Neuron (in vitro differentiated cells): Measurements from ENCODE around the gene DPH3.

Experiments used
- H2AFZ ChIP-seq: one replicate; pipeline ENCODE4 v1.6.1; 2013; ENCODE audit warnings: low read depth, mild to moderate bottlenecking, inconsistent platforms, low read length, moderate library complexity
- H3K27me3 ChIP-seq: one replicate; pipeline ENCODE4 v1.6.1; 2013; ENCODE audit warnings: low read length; ENCODE audit not compliant: insufficient read depth
- H3K36me3 ChIP-seq: one replicate; pipeline ENCODE4 v1.6.1; 2013; ENCODE audit warnings: low read length; ENCODE audit not compliant: insufficient read depth
- H3K4me1 ChIP-seq: one replicate; pipeline ENCODE4 v1.6.1; 2013; ENCODE audit warnings: low read length; ENCODE audit not compliant: insufficient read depth
- H3K4me3 ChIP-seq: 2 replicates; pipeline ENCODE4 v1.5.1; 2013; ENCODE audit warnings: mild to moderate bottlenecking, low read length, moderate library complexity
- H3K9me3 ChIP-seq: one replicate; pipeline ENCODE4 v1.6.1; 2013; ENCODE audit warnings: low read length

Gene DPH3

DNA sequence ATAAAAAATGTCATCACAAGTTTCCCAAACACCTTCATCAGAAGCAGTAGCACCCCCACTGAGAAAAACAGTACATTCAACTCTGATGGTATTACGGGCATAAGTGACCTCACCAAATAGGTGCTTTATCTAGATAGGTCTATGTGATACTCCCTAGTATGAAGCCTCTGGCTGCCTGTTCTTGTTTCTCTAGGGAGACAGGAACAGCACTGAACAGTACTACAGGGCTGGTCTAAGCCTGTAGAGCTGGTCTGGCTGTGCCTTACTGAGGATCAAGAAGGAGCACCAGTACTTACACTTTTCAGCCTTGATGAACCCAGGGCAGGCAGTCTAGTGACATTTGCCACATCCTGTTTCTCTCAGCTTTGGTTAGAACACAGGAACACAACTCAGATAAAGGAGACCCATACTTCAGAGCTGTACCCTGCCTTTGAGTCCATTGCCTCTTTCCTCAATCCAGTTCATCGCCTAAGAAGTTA, 36.2 kb upstream of the DPH3 start:
- H3K4me3 ChIP-seq = no peak overlapping the region
- no peaks in the 10 kb centered on the region for H3K4me1 ChIP-seq
- H3K36me3 ChIP-seq = peaks cover 43% of the 10 kb centered on the region
- H3K27me3 ChIP-seq = no peaks in the 10 kb centered on the region
- no peak overlapping the region for H2AFZ ChIP-seq
- peaks cover 7% of the 10 kb centered on the region for H3K9me3 ChIP-seq

DNA sequence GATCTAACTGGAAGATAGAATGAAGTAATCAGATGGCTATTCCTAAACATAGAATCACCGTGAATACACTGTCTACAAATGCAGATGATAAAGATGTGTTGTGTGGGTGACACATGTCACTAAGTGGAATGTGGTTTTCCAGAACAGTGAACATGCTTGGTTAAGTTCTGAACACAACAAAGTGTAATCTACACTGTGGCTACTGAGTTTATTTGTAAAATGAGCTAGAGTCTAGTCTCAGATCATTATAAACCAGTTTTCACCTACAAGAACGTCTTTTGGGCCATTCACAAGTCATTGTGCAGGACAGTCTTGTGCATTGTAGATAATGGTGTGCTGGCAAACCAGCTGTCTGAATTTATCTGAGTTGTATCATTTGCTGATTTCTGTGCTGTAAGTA, 35.6 kb upstream of the DPH3 start:
- no peaks in the 10 kb centered on the region for H3K27me3 ChIP-seq
- H3K9me3 ChIP-seq = peaks cover 8% of the 10 kb centered on the region
- H3K4me3 ChIP-seq = no peak overlapping the region
- no peak overlapping the region for H2AFZ ChIP-seq
- no peaks in the 10 kb centered on the region for H3K4me1 ChIP-seq
- peaks cover 49% of the 10 kb centered on the region for H3K36me3 ChIP-seq

DNA sequence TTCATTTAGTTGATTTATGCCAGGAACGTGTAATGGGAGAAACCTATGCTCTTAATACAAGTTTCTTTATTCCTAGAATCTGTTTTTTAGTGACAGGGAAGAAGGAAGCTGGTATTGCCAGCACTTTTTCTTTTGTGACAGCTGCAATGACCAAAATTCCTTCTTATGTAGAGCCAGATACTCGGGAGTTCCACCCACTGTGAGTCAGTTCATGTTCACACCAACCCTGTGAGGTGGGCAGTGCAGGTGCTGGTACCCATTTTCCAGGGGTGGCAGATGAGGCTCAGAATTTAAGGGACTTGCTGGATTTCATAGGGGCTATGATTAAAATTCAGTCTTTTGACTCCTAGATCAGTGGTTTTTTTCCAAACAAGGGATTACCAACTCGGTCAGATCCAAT, 35.0 kb upstream of the DPH3 start:
- Histone ChIP-seq H3K9me3 (peaks cover 10% of the 10 kb centered on the region), H3K27me3 (no peaks in the 10 kb centered on the region), H3K4me3 (no peak overlapping the region), H2AFZ (no peak overlapping the region), H3K36me3 (peaks cover 53% of the 10 kb centered on the region), H3K4me1 (no peaks in the 10 kb centered on the region)

DNA sequence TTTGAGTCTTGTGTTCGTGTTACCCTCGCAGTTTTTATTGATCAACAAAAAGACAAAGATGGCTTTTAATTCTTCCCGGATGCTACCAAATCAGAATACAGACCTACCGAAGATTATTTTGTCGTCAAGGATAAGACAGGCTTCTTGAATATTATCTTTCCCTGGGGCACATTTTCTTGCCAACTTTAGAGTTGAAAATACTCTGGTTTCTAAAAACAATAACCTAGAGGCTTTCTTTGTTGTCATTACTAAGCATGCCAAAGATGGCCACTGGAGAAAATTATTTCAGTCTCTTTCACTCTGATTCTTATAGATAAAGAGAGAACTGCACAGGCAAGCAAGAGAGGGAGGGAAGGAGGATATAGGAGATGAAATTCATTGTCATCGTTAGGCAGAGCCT, 34.1 kb upstream of the DPH3 start:
- Histone ChIP-seq H3K9me3 (peaks cover 11% of the 10 kb centered on the region), H3K27me3 (no peaks in the 10 kb centered on the region), H3K4me3 (no peak overlapping the region), H3K4me1 (no peaks in the 10 kb centered on the region), H3K36me3 (peaks cover 48% of the 10 kb centered on the region), H2AFZ (no peak overlapping the region)

DNA sequence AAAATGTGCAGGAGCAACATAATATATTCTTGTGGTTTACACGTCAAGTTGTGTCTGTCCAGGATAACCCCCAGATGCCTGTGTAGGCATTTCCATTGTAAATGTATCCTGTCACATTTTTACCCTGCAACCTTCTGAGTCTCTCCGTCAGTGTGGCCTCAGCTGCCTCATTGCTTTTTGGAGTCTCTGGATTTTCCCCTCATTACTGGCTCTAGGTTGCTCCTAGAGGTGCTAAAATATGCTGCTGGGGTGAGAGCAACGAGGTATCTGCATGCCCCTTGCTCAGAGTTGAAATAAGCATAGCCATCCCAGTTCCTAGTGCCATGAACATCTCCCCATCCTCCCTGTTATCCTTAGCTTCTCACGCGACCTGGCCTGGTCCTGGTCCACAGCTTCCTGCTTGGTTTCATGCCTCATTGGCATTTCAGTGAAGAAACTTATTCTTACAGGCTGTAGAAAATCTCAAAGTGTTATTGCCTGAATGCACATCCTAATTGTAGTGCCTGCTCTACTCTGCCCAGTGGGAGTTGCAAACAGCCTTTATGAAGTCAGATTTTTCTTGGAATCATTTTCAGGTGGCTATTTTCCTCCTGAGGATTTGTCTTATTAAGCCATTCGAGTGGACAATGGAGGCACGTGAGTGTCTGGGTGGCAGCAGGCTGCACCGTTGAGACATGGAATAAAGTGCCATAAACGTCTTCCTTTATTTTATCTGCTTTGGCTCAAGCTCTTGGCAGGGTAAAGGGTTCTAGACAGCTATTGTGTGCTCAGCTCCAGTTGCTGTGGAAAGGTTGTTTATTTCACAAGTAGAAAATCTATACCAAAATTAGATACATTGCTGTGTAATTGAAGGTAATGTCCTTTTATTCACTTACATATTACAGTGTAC, 33.5 kb upstream of the DPH3 start:
- Histone ChIP-seq H2AFZ (no peak overlapping the region), H3K27me3 (no peaks in the 10 kb centered on the region), H3K4me3 (no peak overlapping the region), H3K9me3 (peaks cover 14% of the 10 kb centered on the region), H3K36me3 (peaks cover 44% of the 10 kb centered on the region), H3K4me1 (no peaks in the 10 kb centered on the region)

DNA sequence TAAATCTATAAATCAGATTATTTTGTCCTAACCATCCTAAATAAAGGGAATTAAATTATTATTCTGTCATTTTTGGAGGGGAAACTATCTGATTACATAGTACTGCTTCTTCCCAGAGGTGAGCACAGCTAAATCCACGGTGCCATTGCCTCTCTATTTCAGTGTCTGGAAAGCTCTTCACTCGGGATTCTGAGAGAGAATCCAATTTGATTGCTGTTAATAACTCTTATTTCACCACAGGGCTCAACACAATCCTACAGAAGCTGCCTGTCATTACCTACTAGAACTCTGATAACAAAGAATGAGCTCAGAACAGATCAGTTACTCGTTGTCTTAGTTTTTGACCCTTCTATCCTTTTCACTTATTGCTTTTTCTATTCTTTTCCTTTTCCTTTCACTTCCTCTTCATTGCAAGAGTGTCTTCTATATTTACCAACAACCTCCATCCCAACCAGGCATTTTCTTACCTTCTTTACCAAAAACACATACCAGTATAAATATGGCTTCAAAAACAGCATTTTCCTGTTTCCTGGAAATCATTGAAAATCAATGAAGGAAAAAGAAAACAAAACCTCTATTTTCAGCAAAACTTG, 30.7 kb upstream of the DPH3 start:
- Histone ChIP-seq H3K4me1 (no peaks in the 10 kb centered on the region), H3K27me3 (no peaks in the 10 kb centered on the region), H3K36me3 (peaks cover 30% of the 10 kb centered on the region), H3K9me3 (peaks cover 14% of the 10 kb centered on the region), H3K4me3 (no peak overlapping the region), H2AFZ (no peak overlapping the region)

DNA sequence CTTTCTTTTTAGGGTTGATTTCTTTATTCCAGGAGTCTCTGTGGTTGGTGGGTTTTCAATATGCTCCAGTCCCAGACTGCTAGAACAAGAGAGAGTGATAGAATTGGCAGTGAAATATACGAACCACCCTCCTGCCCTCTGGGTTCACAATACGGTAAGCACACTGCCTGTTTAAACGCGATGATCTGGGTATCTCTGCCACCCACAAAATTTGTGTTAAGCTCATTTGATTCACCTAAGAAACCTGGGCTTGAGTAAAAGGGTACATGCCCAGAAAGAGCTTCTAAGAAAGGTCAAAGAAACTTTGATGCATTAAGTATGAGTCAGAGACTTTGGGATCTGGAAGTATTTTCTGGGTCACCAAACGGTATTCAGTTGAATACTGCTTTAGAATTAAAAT, 30.1 kb upstream of the DPH3 start:
- no peak overlapping the region for H3K4me3 ChIP-seq
- no peaks in the 10 kb centered on the region for H3K27me3 ChIP-seq
- peaks cover 14% of the 10 kb centered on the region for H3K9me3 ChIP-seq
- H3K36me3 ChIP-seq = peaks cover 30% of the 10 kb centered on the region
- no peaks in the 10 kb centered on the region for H3K4me1 ChIP-seq
- H2AFZ ChIP-seq = no peak overlapping the region

DNA sequence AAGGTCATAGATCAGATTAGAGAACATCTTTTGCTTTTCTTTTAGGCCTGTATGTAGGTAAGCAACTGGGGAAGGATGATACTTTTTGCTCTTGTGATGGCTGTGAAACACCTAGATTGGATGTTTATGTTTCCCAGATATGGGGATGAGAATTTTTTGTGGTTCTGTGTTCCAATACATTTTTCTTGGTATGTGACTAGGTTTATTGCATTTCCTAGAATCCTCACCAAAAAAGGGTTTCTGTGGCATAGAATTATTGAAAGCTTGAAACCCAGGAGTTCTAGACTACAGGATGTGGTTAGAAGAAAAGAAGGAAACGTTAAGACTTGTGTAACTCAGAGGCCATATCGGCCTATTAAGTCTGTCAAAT, 26.1 kb upstream of the DPH3 start:
- no peaks in the 10 kb centered on the region for H3K27me3 ChIP-seq

DNA sequence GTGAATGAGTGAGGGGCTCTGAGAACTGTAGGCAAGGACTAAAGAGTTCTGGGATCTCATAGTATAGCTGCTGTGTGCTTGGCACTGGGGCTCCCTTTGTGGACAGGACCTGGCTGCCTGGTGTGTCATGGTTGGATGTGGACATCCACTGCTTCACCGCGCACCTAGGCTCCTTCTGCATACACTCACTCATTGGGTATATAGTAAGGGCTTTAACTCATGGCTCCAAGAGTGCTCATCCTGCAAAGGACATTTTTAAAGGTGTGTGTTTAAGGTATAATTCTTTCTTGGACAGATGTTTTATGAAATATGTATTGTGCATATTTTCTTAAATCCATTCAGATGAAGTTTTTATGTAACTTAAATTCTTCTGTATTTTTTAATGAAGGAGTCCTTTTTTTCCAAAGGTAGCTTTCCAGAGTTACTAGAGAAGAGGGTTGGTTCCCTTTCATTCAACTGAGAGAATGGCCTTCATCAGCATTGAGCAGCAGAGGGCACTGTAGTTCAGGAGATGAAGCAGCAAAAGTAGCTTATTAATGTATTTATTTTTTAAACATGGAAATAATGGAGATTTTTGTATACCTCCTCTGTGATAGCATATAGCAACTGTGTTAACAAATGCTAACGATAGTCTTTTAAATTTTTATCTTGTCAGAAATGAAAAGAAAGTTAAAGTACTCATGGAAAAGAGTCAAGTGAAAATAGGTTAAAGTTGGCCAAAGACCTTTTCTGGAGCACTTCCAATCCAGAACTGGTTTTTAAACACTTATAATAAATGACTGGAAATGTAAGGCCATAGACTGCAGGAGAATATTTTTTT, 25.5 kb upstream of the DPH3 start:
- Histone ChIP-seq H2AFZ (no peak overlapping the region), H3K4me1 (no peaks in the 10 kb centered on the region), H3K9me3 (peaks cover 6% of the 10 kb centered on the region), H3K36me3 (peaks cover 4% of the 10 kb centered on the region), H3K4me3 (no peak overlapping the region), H3K27me3 (no peaks in the 10 kb centered on the region)

More for the DNA sequence above, 26.1 kb upstream of the DPH3 start:
- Histone ChIP-seq H3K36me3 (peaks cover 9% of the 10 kb centered on the region), H3K4me3 (no peak overlapping the region), H3K4me1 (no peaks in the 10 kb centered on the region), H3K9me3 (peaks cover 6% of the 10 kb centered on the region), H2AFZ (no peak overlapping the region)

DNA sequence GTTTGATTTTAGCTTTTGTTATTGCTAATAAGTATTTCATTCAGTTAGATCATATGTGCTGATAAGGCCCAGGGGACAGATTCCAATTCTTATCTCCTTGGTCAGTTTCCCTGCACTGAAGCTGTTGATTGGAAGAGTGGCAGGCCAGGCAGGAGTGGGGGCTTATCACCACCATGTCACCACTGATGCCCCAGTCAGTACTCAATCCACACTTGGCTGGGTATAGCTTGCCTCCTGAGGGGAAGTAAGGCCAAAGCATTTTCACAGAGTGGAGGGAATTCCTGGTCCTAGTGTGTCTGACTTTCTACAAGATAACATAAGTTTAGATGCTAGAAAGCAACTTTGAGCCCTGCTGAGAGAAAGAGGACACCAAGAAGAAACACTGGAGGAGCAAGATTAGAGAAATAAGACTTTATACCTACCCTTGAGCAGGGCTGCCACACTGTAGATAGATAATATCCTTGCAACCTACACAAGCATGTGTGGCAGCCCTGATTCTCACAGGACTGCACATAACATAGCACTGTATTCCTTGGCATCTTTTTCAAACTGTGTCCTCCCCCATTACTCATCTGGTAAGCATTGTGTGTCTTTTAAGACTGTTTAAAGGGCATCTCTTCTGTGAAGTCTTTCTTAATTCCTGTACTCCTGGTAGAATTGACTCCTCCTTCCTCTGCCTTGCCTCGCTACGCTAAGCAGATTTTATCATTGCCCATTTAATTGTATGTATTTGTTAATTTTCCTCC, 24.6 kb upstream of the DPH3 start:
- Histone ChIP-seq H3K36me3 (no peaks in the 10 kb centered on the region), H3K4me3 (no peak overlapping the region), H3K27me3 (no peaks in the 10 kb centered on the region), H3K4me1 (no peaks in the 10 kb centered on the region), H3K9me3 (peaks cover 3% of the 10 kb centered on the region), H2AFZ (no peak overlapping the region)

DNA sequence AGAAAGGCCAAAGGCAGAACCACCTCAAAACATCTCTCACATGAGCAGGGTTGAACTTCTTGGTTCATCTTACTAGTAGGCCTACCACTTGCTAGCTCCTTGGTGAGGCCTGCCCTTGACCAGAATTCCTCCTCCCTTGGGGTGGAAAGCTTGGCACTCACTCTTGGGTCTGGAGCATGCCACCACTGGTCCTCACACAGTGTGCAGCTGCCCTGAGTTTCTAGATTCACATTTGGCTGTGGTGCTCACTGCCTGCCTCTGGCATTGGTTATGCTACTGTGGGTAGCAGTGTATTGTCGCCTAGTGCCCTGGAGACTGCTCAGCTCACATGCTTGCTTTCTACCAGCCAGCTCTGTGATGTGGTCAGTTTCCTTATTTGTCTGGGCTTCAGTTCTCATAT, 23.9 kb upstream of the DPH3 start:
- H3K4me3 ChIP-seq = no peak overlapping the region
- H2AFZ ChIP-seq = no peak overlapping the region
- no peaks in the 10 kb centered on the region for H3K4me1 ChIP-seq
- peaks cover 3% of the 10 kb centered on the region for H3K9me3 ChIP-seq
- no peaks in the 10 kb centered on the region for H3K27me3 ChIP-seq
- H3K36me3 ChIP-seq = peaks cover 2% of the 10 kb centered on the region

DNA sequence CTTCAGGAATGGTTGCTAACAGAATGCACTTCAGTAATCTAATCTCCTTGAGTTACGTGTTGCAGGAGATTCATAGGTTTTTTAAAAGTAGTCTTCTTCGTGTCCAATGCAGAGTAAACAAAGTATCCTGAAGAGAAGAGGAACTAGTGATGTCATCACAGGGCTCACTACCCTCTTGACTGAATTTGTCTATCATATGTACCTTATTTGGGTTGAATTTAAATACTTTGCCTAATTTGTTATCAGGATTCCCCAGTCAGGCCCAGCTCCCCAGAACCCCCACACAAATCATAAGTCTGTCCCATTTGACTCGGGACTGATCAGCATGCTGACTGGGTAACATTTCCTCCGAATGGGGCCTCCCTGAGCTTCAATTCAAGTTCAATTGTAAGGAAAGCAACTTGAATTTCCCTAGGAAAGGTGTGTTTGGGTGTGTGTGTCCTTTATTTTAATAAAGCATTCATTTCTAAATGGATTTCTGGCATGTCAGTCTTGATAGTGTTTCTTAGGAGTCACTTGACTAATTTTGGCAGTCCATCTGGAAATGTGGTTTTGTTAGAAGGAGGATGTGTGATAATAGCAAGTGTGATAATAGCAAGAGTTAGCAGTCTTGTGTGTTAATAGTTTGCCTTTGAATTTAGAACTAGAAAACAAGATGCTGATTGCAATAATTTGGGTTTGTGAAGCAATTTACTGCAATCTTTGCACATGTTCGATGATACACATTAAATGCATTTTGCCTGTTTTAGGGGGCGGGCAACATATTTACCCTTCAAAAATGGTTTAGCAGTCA, 22.2 kb upstream of the DPH3 start:
- Histone ChIP-seq H3K4me1 (no peaks in the 10 kb centered on the region), H3K4me3 (no peak overlapping the region)

More for the DNA sequence above, 22.2 kb upstream of the DPH3 start:
- H3K36me3 ChIP-seq = peaks cover 2% of the 10 kb centered on the region
- H2AFZ ChIP-seq = no peak overlapping the region
- no peaks in the 10 kb centered on the region for H3K27me3 ChIP-seq
- H3K9me3 ChIP-seq = no peaks in the 10 kb centered on the region
